HepG2 (cell line): ENCODE data around the gene ENTREP3. TPM values are rescaled to one million over a fixed set of nuclear protein-coding genes. Genes with fewer than 3 reads are reported as not detected.

Experiments
- ATF4 ChIP-seq, 2 experiments: fragments of 450-650 bp in 1 of 2; sonication (generic) in 1 of 2; formaldehyde crosslinking; IDR thresholded peaks; 2 replicates each; pipeline versions ENCODE4 v1.5.0 to v1.8.0; 2020 to 2022; ENCODE audit warnings: mild to moderate bottlenecking in 1 of 2, missing genetic modification reagents in 1 of 2
- EZH2 ChIP-seq: conservative IDR thresholded peaks from 2 replicates; pipeline ENCODE4 v1.6.1; 2012; ENCODE audit warnings: mild to moderate bottlenecking, low read depth, low read length, moderate library complexity
- HMGXB3 ChIP-seq: sonication (generic); formaldehyde crosslinking; IDR thresholded peaks from 2 replicates; pipeline ENCODE4 v1.4.0; 2020; ENCODE audit warnings: missing genetic modification reagents, borderline replicate concordance
- KDM2A ChIP-seq: sonication (generic); formaldehyde crosslinking; IDR thresholded peaks from 2 replicates; pipeline ENCODE4 v1.4.0; 2020; ENCODE audit warnings: low read depth, missing genetic modification reagents, borderline replicate concordance
- NFAT5 ChIP-seq: sonication (generic); formaldehyde crosslinking; IDR thresholded peaks from 2 replicates; pipeline ENCODE4 v1.4.0; 2020; ENCODE audit warnings: missing genetic modification reagents
- PREB ChIP-seq: sonication (generic); formaldehyde crosslinking; IDR thresholded peaks from 2 replicates; pipeline ENCODE4 v1.4.0; 2020; ENCODE audit warnings: missing genetic modification reagents
- UBTF ChIP-seq: sonication (generic); formaldehyde crosslinking; IDR thresholded peaks from 2 replicates; pipeline ENCODE4 v1.4.0; 2020; ENCODE audit warnings: mild to moderate bottlenecking, missing genetic modification reagents
- ZNF143 ChIP-seq: sonication (generic); formaldehyde crosslinking; IDR thresholded peaks from 2 replicates; pipeline ENCODE4 v1.4.0; 2020; ENCODE audit warnings: missing genetic modification reagents
- ZNF543 ChIP-seq: sonication (generic); formaldehyde crosslinking; IDR thresholded peaks from 2 replicates; pipeline ENCODE4 v1.4.0; 2020; ENCODE audit warnings: mild to moderate bottlenecking, missing genetic modification reagents
- ZSCAN20 ChIP-seq: sonication (generic); formaldehyde crosslinking; IDR thresholded peaks from 2 replicates; pipeline ENCODE4 v1.4.0; 2020; ENCODE audit warnings: missing genetic modification reagents, mild to moderate bottlenecking, borderline replicate concordance
- ZSCAN9 ChIP-seq: IDR thresholded peaks from 2 replicates; pipeline ENCODE4 v1.6.1; 2016; ENCODE audit warnings: borderline replicate concordance
- polyA plus RNA-seq, 8 experiments: library from polyadenylated mRNA; depleted of rRNA in 3 of 8; stranded (reverse) in 7 of 8; unstranded in 1 of 8; fragments of >200 nt; fragmentation: Illumina TruSeq in 4 of 8; extraction: Trizol in 4 of 8; gene quantifications; 2 replicates each; pipeline versions ENCODE4 v1.2.1 to v1.2.3, GENCODE V29; 2011 to 2016; ENCODE audit warnings: low read depth in 4 of 8, missing spikeins in 1 of 8, mixed read lengths in 1 of 8; ENCODE audit not compliant: insufficient read depth in 1 of 8
- total RNA-seq, 5 experiments: library from RNA; depleted of rRNA; stranded (reverse); fragments of >200 nt; fragmentation: Illumina TruSeq; extraction: Trizol; gene quantifications; 2 replicates each; pipeline ENCODE4 v1.2.3, GENCODE V29; 2016; ENCODE audit warnings: low read depth in 1 of 5

The ENTREP3 gene
- total and polyA plus RNA-seq, 2 of the 13 experiments (the other 11 are each of a cell fraction or from before 2014, with no cell fraction given), result 4.1 to 9.9 TPM

- peak; percentile 92 for TF ChIP-seq KDM2A (CRISPR knock-in tag)
- no peak for TF ChIP-seq EZH2
- peak; percentile 77 for TF ChIP-seq ZNF543 (CRISPR knock-in tag)
- TF ChIP-seq ZSCAN9 (CRISPR knock-in tag), result 0 out of 2 replicates have a peak, but pooled peaks have one; percentile 39
- no peak for TF ChIP-seq PREB (CRISPR knock-in tag)
- TF ChIP-seq HMGXB3 (CRISPR knock-in tag), result peak; percentile 79
- peak; percentile 95 for TF ChIP-seq ZNF143 (CRISPR knock-in tag)
- peak; percentile 67; the same call in 1 of the 2 replicates for TF ChIP-seq ZSCAN20 (CRISPR knock-in tag)
- TF ChIP-seq UBTF (CRISPR knock-in tag), result peak; percentile 85; the same call in 1 of the 2 replicates
- 0 out of 2 replicates have a peak, but pooled peaks have one; percentile 56 for TF ChIP-seq NFAT5
- TF ChIP-seq ATF4 (CRISPR knock-in tag; IDR thresholded peaks at IDR 0.05), result no peak
Measured at GRCh38 chr1:155255243-155256007, at the start of gene ENTREP3 (continued).
